ENCODE data around the gene PIERCE2. TPM values are rescaled to one million over a fixed set of nuclear protein-coding genes. Genes with fewer than 3 reads are reported as not detected.

Gene PIERCE2, protein sequence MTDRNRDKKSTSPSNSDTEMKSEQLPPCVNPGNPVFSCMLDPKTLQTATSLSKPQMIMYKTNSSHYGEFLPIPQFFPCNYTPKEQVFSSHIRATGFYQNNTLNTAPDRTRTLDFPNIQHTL
- 1.6 and 4.1 TPM in 2 replicates for total RNA-seq

GRCh38 chr15:55408012-55408928 lies at the start of gene PIERCE2, which contains the start of gene CCPG1:
Gene PIERCE2, plus strand, starts transcription at chr15:55408495. Its CDS starts 274 bp downstream, at chr15:55408769.
Gene CCPG1, minus strand, starts transcription at chr15:55408359. Its CDS starts 18,935 bp downstream, at chr15:55389424.

Other genes with a start within 250 kb of the PIERCE2 start
- 62.5 and 76.1 TPM in 2 replicates for gene RSL24D1, start 211.6 kb upstream of the PIERCE2 start, total RNA-seq
- gene RAB27A, start 118.7 kb upstream of the PIERCE2 start, total RNA-seq, result 10.8 and 15.4 TPM in 2 replicates
- 6.1 and 8.0 TPM in 2 replicates for gene PIGBOS1, start 89.4 kb upstream of the PIERCE2 start, total RNA-seq
- gene PIGB, start 89.3 kb upstream of the PIERCE2 start, total RNA-seq, result 17.7 and 19.3 TPM in 2 replicates
- gene CCPG1, start 136 bp upstream of the PIERCE2 start, total RNA-seq, result 45.9 and 63.4 TPM in 2 replicates
- 2.2 and 2.9 TPM in 2 replicates for gene DNAAF4, start 99.7 kb downstream of the PIERCE2 start, total RNA-seq
- gene PYGO1, start 179.8 kb downstream of the PIERCE2 start, total RNA-seq, result 11.7 and 15.9 TPM in 2 replicates